OCI-LY7 (cell line): ENCODE data around the gene SAFB2. TPM values are rescaled to one million over a fixed set of nuclear protein-coding genes. Genes with fewer than 3 reads are reported as not detected.

Experiments
- BruUV-seq: library from RNA; stranded (reverse); fragments of 400-500 nt; replicated peaks from 2 replicates; lab custom pipeline; 2021; lab: Mats Ljungman, UMichigan
- CTCF ChIA-PET: fragments of 300-600 bp; sonication (Branson Sonifier 250); formaldehyde crosslinking; loops from one replicate; lab custom pipeline; 2022; ENCODE audit warnings: antibody characterized with exemption; ENCODE audit not compliant: unreplicated experiment; lab: Charles Lee
- POLR2A ChIA-PET: fragments of 300-600 bp; sonication (Branson Sonifier 250); formaldehyde crosslinking; loops from one replicate; lab custom pipeline; 2022; ENCODE audit warnings: antibody characterized with exemption; lab: Charles Lee
- DNase-seq: peaks from one replicate; pipeline ENCODE4 v3.0.0-alpha.2; 2015; ENCODE audit warnings: low spot score
- H2AFZ ChIP-seq: fragments of 200-600 bp; sonication (generic), shearing (Covaris generic); 2 replicates; pipeline ENCODE4 v1.6.1; 2014; ENCODE audit warnings: mild to moderate bottlenecking, antibody characterized with exemption, low read length, moderate library complexity
- H3K27ac ChIP-seq: fragments of 200-600 bp; sonication (generic); 2 replicates; pipeline ENCODE4 v1.5.1; 2014; ENCODE audit warnings: mixed run types, low read depth, mild to moderate bottlenecking, moderate library complexity, low read length, inconsistent platforms; ENCODE audit not compliant: poor library complexity, severe bottlenecking
- H3K36me3 ChIP-seq: fragments of 200-600 bp; sonication (generic); 2 replicates; pipeline ENCODE4 v1.6.1; 2014; ENCODE audit warnings: mild to moderate bottlenecking, antibody characterized with exemption, low read length, moderate library complexity, mixed read lengths; ENCODE audit not compliant: insufficient read depth
- H3K4me1 ChIP-seq: fragments of 200-600 bp; sonication (generic); 2 replicates; pipeline ENCODE4 v1.5.1; 2014; ENCODE audit warnings: mild to moderate bottlenecking, low read length; ENCODE audit not compliant: insufficient read depth, poor library complexity, severe bottlenecking
- H3K4me2 ChIP-seq: fragments of 200-600 bp; sonication (generic); 2 replicates; pipeline ENCODE4 v1.6.1; 2014; ENCODE audit warnings: mild to moderate bottlenecking, low read length
- H3K4me3 ChIP-seq: fragments of 200-600 bp; sonication (generic); 2 replicates; pipeline ENCODE4 v1.5.1; 2014; ENCODE audit warnings: mild to moderate bottlenecking, low read depth, low read length; ENCODE audit not compliant: poor library complexity, severe bottlenecking
- H3K79me2 ChIP-seq: fragments of 200-600 bp; sonication (generic); 2 replicates; pipeline ENCODE4 v1.6.1; 2016; ENCODE audit warnings: low read depth, mild to moderate bottlenecking, low read length, moderate library complexity, mixed read lengths; ENCODE audit not compliant: insufficient read depth
- H3K9me2 ChIP-seq: fragments of 200-600 bp; sonication (generic); 2 replicates; pipeline ENCODE4 v1.6.1; 2016; ENCODE audit warnings: mild to moderate bottlenecking, low read length, mixed read lengths; ENCODE audit not compliant: insufficient read depth
- H3K9me3 ChIP-seq: fragments of 200-600 bp; sonication (generic); 2 replicates; pipeline ENCODE4 v1.6.1; 2014; ENCODE audit warnings: mild to moderate bottlenecking, mixed run types, low read length, mixed read lengths
- H4K20me1 ChIP-seq: fragments of 200-600 bp; sonication (generic); 2 replicates; pipeline ENCODE4 v1.6.1; 2014; ENCODE audit warnings: mild to moderate bottlenecking, antibody characterized with exemption, low read length, moderate library complexity, mixed read lengths; ENCODE audit not compliant: insufficient read depth
- EZH2phosphoT487 ChIP-seq: fragments of 200-600 bp; sonication (generic); IDR thresholded peaks from 2 replicates; pipeline ENCODE4 v1.6.1; 2018; ENCODE audit warnings: low read depth, borderline replicate concordance, mild to moderate bottlenecking, mixed run types, antibody characterized with exemption, low read length, moderate library complexity, mixed read lengths
- intact Hi-C: fragments of 100-400 bp; cut with micrococcal nuclease; formaldehyde crosslinking; loops from one replicate; pipeline ENCODE4 v1.10.0; 2022; ENCODE audit not compliant: unreplicated experiment
- total RNA-seq, 2 experiments: library from RNA; depleted of rRNA in 1 of 2; stranded (reverse); fragments of >200 nt in 1 of 2; shearing (Covaris generic) in 1 of 2; gene quantifications; 2 replicates each; pipeline ENCODE4 v1.2.3, GENCODE V29; 2014 to 2022
- TF ChIP-seq, protein P1 (sequence below): fragments of 200-600 bp; sonication (generic); conservative IDR thresholded peaks from 2 replicates; pipeline ENCODE4 v1.5.1; 2014; ENCODE audit warnings: mild to moderate bottlenecking, antibody characterized with exemption, low read length, moderate library complexity, mixed read lengths

Gene SAFB2
- total RNA-seq, 2 experiments from 2014 or later: 52.8 to 111 TPM

DNA sequence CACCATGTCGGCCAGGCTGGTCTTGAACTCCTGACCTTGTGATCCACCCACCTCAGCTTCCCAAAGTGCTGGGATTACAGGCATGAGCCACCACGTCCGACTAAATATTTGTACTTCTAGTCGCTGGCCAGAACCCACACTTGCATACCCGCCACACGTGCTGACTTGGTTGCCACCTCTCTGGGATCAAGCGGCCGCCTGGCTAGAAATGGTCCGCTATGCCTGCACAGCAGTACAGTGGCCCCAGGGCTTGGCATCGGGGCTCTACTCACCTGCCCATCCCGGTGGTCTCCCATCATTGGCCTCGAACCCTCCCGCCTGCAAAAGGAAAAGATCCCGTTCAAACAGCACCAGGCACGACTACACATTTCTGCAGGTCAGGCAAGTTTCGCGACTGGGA is 31.1 kb downstream of the SAFB2 start:
- no peaks in the 10 kb centered on the region for H4K20me1 ChIP-seq
- H3K4me1 ChIP-seq: no peaks in the 10 kb centered on the region
- intact Hi-C loops: no loop called here
- H3K79me2 ChIP-seq: no peaks in the 10 kb centered on the region
- CTCF ChIA-PET: no interaction called here
- TF ChIP-seq, protein P1, sequence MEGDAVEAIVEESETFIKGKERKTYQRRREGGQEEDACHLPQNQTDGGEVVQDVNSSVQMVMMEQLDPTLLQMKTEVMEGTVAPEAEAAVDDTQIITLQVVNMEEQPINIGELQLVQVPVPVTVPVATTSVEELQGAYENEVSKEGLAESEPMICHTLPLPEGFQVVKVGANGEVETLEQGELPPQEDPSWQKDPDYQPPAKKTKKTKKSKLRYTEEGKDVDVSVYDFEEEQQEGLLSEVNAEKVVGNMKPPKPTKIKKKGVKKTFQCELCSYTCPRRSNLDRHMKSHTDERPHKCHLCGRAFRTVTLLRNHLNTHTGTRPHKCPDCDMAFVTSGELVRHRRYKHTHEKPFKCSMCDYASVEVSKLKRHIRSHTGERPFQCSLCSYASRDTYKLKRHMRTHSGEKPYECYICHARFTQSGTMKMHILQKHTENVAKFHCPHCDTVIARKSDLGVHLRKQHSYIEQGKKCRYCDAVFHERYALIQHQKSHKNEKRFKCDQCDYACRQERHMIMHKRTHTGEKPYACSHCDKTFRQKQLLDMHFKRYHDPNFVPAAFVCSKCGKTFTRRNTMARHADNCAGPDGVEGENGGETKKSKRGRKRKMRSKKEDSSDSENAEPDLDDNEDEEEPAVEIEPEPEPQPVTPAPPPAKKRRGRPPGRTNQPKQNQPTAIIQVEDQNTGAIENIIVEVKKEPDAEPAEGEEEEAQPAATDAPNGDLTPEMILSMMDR: no peak
- no peak for TF ChIP-seq EZH2phosphoT487
- no peak overlapping the region for H3K4me2 ChIP-seq
- no peaks in the 10 kb centered on the region for H3K9me2 ChIP-seq
- no peak overlapping the region for H3K27ac ChIP-seq
- no peak overlapping the region for H3K4me3 ChIP-seq
- peaks cover 99% of the 10 kb centered on the region for H3K36me3 ChIP-seq
- H2AFZ ChIP-seq: no peak overlapping the region
- no peak for DNase-seq
- POLR2A ChIA-PET: no interaction called here
- H3K9me3 ChIP-seq: no peaks in the 10 kb centered on the region
- no TSS peak for BruUV-seq

DNA sequence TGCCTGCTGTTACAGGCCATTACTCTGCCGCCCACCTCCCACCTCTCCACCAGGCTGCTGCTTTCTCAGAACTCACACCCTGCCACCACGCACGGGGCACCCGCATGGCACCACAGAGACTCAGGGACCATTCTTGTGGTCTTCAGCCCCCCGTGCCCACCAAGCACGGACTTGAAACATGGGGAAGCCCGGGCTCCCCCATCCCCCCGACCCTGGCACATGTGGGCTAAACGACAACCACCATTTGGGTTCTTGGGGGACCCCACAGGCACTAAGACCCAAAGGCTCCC is 31.8 kb downstream of the SAFB2 start:
- Histone ChIP-seq H3K4me1 (no peaks in the 10 kb centered on the region), H3K4me3 (no peak overlapping the region), H2AFZ (no peak overlapping the region), H4K20me1 (no peaks in the 10 kb centered on the region), H3K9me3 (no peaks in the 10 kb centered on the region), H3K79me2 (no peaks in the 10 kb centered on the region), H3K9me2 (no peaks in the 10 kb centered on the region), H3K4me2 (no peak overlapping the region), H3K36me3 (peaks cover 99% of the 10 kb centered on the region), H3K27ac (no peak overlapping the region)
- POLR2A ChIA-PET: no interaction called here
- no TSS peak for BruUV-seq
- TF ChIP-seq, protein P1: no peak
- TF ChIP-seq EZH2phosphoT487: no peak
- DNase-seq: no peak
- CTCF ChIA-PET: no interaction called here
- intact Hi-C loops: no loop called here

DNA sequence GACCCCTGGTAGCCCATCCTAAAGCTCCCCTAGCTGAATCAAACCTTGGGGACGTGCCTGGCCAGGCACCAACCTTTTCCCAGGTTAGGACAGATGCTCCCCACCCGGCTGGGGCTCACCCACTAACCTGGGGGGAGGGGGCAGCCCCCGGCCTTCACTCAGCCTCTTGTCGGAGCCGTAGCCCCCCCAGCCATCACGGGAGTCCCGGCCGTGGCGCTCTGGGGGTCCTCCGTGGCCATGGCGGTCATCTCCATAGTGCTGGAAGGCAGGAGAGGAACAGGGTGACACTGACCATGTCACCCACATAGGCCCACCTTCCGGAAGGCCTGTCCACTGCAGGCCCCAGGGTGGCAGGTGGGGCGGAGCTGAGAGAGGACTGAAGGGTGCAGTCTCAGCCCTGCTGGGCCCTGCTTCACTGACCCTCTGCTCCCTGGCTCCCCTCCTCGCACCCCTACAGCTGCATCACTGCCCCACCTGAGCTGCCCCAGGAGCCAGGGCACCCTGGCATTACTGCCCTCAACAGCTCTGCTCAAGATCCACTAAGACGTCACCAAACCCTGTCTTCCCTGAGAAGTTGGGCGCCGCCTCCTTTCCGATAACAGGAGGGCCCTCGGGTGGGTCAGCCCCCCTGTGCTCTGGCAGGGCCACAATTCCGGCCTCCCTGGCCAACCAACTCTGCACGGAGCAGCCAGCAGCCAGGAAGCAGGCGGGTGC is 32.3 kb downstream of the SAFB2 start:
- no peaks in the 10 kb centered on the region for H3K9me2 ChIP-seq
- peaks cover 98% of the 10 kb centered on the region for H3K36me3 ChIP-seq
- intact Hi-C loops: no loop called here
- H2AFZ ChIP-seq: no peak overlapping the region
- TF ChIP-seq, protein P1: no peak
- TF ChIP-seq EZH2phosphoT487: no peak
- H3K4me2 ChIP-seq: no peak overlapping the region
- no peaks in the 10 kb centered on the region for H3K79me2 ChIP-seq
- H3K4me1 ChIP-seq: no peaks in the 10 kb centered on the region
- no peak overlapping the region for H3K4me3 ChIP-seq
- POLR2A ChIA-PET: no interaction called here
- H4K20me1 ChIP-seq: no peaks in the 10 kb centered on the region
- H3K9me3 ChIP-seq: no peaks in the 10 kb centered on the region
- CTCF ChIA-PET: no interaction called here
- BruUV-seq: no TSS peak
- no peak overlapping the region for H3K27ac ChIP-seq
- no peak for DNase-seq
